CD4-positive, alpha-beta T cell treated with Interleukin-15 for 1 hour (primary cell): ENCODE measurements around the gene SBK2.
"Not testable (repeated sequence)": the region's sequence is repeated elsewhere in the genome, so short reads cannot be mapped to it uniquely, and the experiment has no call there.

Source experiments
- DNase-seq: peaks from one replicate; pipeline ENCODE4 v3.0.0-alpha.2; 2020

The SBK2 gene

GRCh38 chr19:55498246-55498840, 38.6 kb downstream of the SBK2 start:
- DNase-seq = no peak

GRCh38 chr19:55497763-55498162, 39.2 kb downstream of the SBK2 start:
- DNase-seq = no peak

GRCh38 chr19:55496820-55497219, 40.1 kb downstream of the SBK2 start:
- not testable (repeated sequence) for DNase-seq

GRCh38 chr19:55495646-55496349, 41.1 kb downstream of the SBK2 start:
- no peak for DNase-seq

- DNase-seq = no peak
These were observed 42.7 kb downstream of the SBK2 start for GRCh38 chr19:55494172-55494761.

GRCh38 chr19:55493645-55494171, 43.2 kb downstream of the SBK2 start:
- no peak for DNase-seq

GRCh38 chr19:55493052-55493644, 43.8 kb downstream of the SBK2 start:
- no peak for DNase-seq

- no peak for DNase-seq
These were observed 44.5 kb downstream of the SBK2 start for GRCh38 chr19:55492362-55492944.

- no peak for DNase-seq
These were observed 45.2 kb downstream of the SBK2 start for GRCh38 chr19:55491546-55492360.

- DNase-seq = no peak
These were observed 46.2 kb downstream of the SBK2 start for GRCh38 chr19:55490478-55491432.

- DNase-seq = no peak
These were observed 47.0 kb downstream of the SBK2 start for GRCh38 chr19:55489711-55490477.

GRCh38 chr19:55488986-55489710, 47.8 kb downstream of the SBK2 start:
- no peak for DNase-seq

GRCh38 chr19:55487924-55488687, 48.8 kb downstream of the SBK2 start, which contains the start of gene SSC5D:
Gene SSC5D (plus strand): TSS chr19:55488436. CDS start chr19:55488590, 154 bp downstream.
- no peak for DNase-seq

- no peak for DNase-seq
These were observed 49.7 kb downstream of the SBK2 start for GRCh38 chr19:55486971-55487923.

GRCh38 chr19:55486043-55486970, 50.6 kb downstream of the SBK2 start:
- no peak for DNase-seq

GRCh38 chr19:55485439-55486011, 51.4 kb downstream of the SBK2 start:
- no peak for DNase-seq
